ENCODE results near the gene CTXN3. TPM values are rescaled to one million over a fixed set of nuclear protein-coding genes. Genes with fewer than 3 reads are reported as not detected.

CTXN3 gene
- total RNA-seq, 1 donor from 2014 or later = not detected

DNA sequence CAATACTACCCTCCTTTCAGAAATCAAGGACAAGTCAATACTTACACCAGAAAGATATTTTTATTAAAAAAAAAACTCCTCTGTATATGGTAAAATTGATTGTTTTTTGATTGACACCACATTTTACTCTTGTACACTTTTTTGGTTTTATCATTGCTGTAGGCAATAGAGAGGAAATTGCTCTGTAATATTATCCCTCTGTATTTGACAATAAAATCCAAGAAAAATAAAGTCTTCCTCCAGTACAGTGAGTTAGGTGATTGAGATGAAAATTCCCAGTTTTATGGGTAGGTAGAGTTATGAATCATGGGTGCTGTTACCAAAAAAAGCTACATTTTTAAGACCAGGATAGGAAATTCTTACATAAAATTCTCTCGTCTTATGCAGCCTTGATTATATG lies 31.7 kb downstream of the CTXN3 start:
- no peaks in the 10 kb centered on the region for H3K4me1 ChIP-seq
- no peak overlapping the region for H3K4me3 ChIP-seq
- no peak for TF ChIP-seq CTCF (IDR thresholded peaks at IDR 0.05)
- H3K9me3 ChIP-seq = peaks cover 0 to 5% of the 10 kb centered on the region in 2 donors
- no peaks in the 10 kb centered on the region for H3K27me3 ChIP-seq
- intact Hi-C loops (cut with DNase I) = no loop called here
- H3K27ac ChIP-seq = no peak overlapping the region
- DNase-seq (ENCODE audit: low spot score in 2 of 2) = no peak
- H3K36me3 ChIP-seq = no peaks in the 10 kb centered on the region

DNA sequence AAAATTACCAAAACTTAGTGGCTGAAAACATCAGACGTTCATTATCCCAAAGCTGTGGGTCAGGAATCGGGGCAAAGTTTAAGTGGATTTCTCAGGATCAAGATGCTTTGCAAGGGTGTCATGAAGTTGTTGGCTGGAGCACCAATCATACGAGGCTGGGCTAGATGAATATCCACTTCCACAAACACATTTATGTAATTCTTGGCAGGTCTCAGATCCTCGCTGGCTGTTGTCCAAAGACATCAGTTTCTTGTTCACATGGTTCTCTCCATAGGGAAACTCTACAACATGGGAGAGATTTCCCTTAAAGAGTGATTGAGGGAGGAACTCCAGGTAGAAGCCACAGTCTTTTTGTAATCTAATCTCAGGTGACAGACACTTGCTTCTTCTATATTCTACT lies 34.1 kb downstream of the CTXN3 start:
- no peaks in the 10 kb centered on the region for H3K36me3 ChIP-seq
- H3K9me3 ChIP-seq = peaks cover 0 to 5% of the 10 kb centered on the region in 2 donors
- no peak for TF ChIP-seq CTCF (IDR thresholded peaks at IDR 0.05)
- no peak overlapping the region for H3K4me3 ChIP-seq
- H3K27ac ChIP-seq = no peak overlapping the region
- no peaks in the 10 kb centered on the region for H3K4me1 ChIP-seq
- intact Hi-C loops (cut with DNase I) = no loop called here
- H3K27me3 ChIP-seq = no peaks in the 10 kb centered on the region
- no peak for DNase-seq (ENCODE audit: low spot score in 2 of 2)

DNA sequence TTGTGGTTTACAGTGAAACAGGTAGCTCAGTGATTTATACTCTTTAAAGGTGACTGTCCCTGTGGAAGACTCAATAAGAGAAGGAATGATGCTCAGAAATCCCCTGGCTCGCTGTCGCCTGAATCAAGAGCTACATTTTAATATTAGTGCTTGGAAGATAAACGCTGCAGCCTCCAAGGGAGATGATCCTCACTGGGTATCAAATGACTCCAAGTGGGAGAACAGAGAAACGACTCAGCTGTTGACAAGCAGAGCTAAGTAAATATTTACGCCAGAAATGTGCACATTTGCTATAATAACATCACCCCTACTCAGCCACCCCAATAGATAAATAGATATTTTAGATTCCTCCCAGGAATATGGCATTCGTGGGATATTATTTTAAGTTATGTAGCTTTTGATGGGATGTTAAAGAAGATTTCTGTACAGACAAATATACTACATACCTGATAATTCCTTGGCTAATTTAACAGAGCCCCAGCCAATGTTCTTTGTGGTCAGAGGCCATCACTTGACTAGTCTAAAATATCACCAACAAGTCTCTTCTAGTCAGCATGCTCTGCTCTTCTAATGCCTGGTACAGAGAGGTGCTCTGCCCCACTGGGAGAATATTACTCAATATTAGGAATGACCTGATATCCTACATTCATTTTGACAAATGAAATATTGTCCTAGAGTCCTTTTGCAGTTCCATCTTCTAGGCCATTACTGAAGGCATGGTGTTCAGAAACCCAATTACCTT lies 36.0 kb downstream of the CTXN3 start:
- Histone ChIP-seq H3K36me3 (no peaks in the 10 kb centered on the region), H3K4me1 (no peaks in the 10 kb centered on the region), H3K4me3 (no peak overlapping the region), H3K27me3 (no peaks in the 10 kb centered on the region), H3K9me3 (peaks cover 0 to 5% of the 10 kb centered on the region in 2 donors), H3K27ac (no peak overlapping the region)
- intact Hi-C loops (cut with DNase I) = no loop called here
- DNase-seq (ENCODE audit: low spot score in 2 of 2) = no peak
- no peak for TF ChIP-seq CTCF (IDR thresholded peaks at IDR 0.05)

DNA sequence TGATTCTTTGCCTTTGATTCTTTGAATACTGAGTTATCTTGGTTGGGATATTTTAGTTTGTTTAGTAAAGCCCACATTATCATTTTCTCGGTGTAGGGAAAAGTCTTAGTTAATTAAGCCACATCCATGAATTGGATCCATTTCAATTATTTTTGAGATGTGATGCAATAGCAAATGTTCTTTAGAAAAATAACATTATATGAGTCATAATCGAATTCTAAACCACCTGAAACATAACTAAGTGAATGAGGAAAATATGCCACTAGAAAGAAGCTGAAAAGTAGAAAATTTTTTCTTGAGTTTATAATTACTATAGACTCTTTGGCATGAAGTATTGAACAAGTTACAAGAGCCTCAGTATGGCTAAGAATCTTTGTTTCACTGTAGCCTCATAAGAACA lies 36.8 kb downstream of the CTXN3 start:
- Histone ChIP-seq H3K27me3 (no peaks in the 10 kb centered on the region), H3K4me3 (no peak overlapping the region), H3K36me3 (no peaks in the 10 kb centered on the region), H3K4me1 (no peaks in the 10 kb centered on the region), H3K27ac (no peak overlapping the region), H3K9me3 (peaks cover 0 to 5% of the 10 kb centered on the region in 2 donors)
- DNase-seq (ENCODE audit: low spot score in 2 of 2) = no peak
- TF ChIP-seq CTCF (IDR thresholded peaks at IDR 0.05) = no peak
- intact Hi-C loops (cut with DNase I) = no loop called here

DNA sequence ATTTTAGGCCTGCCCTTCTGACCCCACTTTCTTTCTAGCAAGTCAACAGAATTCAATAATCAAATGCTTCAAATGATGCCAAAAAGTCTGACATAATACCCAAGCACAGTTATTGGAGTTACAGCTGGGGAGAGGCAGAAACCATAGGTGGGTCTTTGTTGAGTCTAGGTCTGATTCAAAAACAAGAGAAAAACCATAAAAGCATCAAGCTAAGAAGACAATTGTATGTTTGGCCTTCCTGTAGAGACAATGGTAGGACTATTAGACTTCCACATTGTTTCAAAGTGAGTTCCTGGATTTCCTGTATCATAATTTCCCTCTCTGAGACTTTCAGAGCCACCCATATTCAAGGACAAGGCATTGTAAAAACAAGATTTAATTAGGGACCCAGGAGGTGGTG lies 37.5 kb downstream of the CTXN3 start:
- Histone ChIP-seq H3K36me3 (no peaks in the 10 kb centered on the region), H3K27ac (no peak overlapping the region), H3K9me3 (peaks cover 0 to 5% of the 10 kb centered on the region in 2 donors), H3K27me3 (no peaks in the 10 kb centered on the region), H3K4me3 (no peak overlapping the region), H3K4me1 (no peaks in the 10 kb centered on the region)
- intact Hi-C loops (cut with DNase I) = no loop called here
- DNase-seq (ENCODE audit: low spot score in 2 of 2) = no peak
- TF ChIP-seq CTCF (IDR thresholded peaks at IDR 0.05) = no peak
